GM12875 (cell line): ENCODE results near the gene RARG.

ENCODE experiments used
- H3K4me3 ChIP-seq: one replicate; pipeline ENCODE4 v1.5.1; 2011; ENCODE audit warnings: low read depth, low read length, control low read depth
- TF ChIP-seq, protein P1 (sequence below): IDR thresholded peaks from 2 replicates; pipeline ENCODE4 v1.5.1; 2011; ENCODE audit warnings: low read depth, mild to moderate bottlenecking, control low read depth, inconsistent platforms, low read length, moderate library complexity, borderline replicate concordance; ENCODE audit not compliant: insufficient read depth

The RARG gene

DNA sequence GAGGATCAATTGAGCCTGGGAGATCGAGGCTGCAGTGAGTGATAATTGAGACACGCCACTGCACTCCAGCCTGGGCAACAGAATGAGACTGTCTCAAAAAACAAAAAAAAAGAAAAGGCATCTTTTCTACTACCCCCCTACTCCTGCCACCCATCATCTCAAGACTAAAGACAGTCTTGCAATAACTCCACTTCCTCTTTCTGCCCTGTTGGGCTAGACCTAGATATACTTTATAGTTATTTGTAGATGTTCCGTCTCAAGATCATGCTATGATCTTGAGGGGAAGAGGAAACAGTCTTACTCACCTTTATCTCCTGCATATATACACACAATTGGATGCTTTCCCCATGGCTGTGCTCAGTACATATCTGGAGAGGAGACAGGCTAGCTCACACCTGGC lies 24.0 kb upstream of the RARG start:
- H3K4me3 ChIP-seq: no peak overlapping the region
- TF ChIP-seq, protein P1, sequence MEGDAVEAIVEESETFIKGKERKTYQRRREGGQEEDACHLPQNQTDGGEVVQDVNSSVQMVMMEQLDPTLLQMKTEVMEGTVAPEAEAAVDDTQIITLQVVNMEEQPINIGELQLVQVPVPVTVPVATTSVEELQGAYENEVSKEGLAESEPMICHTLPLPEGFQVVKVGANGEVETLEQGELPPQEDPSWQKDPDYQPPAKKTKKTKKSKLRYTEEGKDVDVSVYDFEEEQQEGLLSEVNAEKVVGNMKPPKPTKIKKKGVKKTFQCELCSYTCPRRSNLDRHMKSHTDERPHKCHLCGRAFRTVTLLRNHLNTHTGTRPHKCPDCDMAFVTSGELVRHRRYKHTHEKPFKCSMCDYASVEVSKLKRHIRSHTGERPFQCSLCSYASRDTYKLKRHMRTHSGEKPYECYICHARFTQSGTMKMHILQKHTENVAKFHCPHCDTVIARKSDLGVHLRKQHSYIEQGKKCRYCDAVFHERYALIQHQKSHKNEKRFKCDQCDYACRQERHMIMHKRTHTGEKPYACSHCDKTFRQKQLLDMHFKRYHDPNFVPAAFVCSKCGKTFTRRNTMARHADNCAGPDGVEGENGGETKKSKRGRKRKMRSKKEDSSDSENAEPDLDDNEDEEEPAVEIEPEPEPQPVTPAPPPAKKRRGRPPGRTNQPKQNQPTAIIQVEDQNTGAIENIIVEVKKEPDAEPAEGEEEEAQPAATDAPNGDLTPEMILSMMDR: no peak

DNA sequence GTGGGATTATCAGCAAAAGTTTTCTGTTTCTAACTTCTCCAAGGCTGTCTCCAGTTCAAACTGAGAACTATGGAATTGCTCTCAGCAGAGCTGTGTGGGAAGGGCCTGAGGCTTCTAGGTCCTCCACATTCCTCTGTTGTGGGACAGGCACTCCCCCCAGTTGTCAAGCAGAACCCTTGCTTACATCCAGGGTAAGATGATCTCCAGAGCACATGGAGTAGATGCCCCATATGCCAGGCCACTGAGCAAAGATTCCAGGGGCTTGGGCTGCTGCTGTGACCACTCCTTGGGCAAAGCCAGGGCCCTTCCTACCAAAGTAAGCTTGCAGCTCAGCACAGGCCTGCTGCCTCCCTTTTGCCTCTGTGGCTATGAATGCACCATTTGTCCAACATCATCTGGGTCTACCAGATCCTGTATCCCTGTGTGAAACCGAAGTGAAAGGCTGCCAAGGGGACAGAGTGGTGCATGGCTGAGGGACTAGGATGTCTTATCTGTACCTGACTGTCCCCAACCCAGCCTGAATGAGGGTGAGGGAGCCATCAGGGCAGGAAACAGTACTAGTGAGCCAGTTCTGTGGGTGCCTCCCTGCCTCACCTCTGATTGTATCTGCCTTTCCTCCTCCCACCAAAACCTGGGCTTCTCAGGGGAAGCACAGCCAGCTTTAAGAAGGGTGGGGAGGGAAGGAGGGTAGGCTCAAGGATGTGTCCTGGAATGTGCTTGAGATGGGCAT lies 23.0 kb upstream of the RARG start:
- TF ChIP-seq, protein P1: no peak
- no peak overlapping the region for H3K4me3 ChIP-seq

GRCh38 chr12:53253298-53253697 lies 21.3 kb upstream of the RARG start:
- TF ChIP-seq, protein P1: no peak
- H3K4me3 ChIP-seq: no peak overlapping the region

DNA sequence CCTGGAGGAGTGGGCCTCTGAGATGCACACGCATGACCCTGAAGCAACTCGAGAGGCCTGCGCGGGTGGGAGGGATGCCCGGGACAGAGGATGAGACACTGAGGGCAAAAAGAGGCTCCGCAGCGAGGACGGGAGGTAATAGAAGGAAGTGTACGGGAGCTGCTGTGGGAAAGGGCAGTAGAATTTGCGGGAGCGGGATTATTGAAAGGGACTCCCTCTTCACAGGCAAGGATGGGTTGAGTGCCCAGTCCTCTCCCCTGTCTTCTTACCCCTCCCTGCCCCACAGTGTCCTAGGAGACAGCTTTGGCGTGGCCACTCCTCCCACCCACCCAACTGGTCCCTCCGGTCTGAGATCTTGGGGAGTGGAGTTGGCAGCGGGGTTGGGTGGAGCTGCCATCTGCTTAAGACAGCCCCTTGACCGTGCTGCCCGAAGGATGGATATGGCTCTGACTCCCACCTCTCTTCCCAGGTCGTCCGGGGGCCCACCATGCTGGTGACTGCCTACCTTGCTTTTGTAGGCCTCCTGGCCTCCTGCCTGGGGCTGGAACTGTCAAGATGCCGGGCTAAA lies 20.4 kb upstream of the RARG start:
- H3K4me3 ChIP-seq: peak overlapping the region; percentile 79
- TF ChIP-seq, protein P1: no peak

DNA sequence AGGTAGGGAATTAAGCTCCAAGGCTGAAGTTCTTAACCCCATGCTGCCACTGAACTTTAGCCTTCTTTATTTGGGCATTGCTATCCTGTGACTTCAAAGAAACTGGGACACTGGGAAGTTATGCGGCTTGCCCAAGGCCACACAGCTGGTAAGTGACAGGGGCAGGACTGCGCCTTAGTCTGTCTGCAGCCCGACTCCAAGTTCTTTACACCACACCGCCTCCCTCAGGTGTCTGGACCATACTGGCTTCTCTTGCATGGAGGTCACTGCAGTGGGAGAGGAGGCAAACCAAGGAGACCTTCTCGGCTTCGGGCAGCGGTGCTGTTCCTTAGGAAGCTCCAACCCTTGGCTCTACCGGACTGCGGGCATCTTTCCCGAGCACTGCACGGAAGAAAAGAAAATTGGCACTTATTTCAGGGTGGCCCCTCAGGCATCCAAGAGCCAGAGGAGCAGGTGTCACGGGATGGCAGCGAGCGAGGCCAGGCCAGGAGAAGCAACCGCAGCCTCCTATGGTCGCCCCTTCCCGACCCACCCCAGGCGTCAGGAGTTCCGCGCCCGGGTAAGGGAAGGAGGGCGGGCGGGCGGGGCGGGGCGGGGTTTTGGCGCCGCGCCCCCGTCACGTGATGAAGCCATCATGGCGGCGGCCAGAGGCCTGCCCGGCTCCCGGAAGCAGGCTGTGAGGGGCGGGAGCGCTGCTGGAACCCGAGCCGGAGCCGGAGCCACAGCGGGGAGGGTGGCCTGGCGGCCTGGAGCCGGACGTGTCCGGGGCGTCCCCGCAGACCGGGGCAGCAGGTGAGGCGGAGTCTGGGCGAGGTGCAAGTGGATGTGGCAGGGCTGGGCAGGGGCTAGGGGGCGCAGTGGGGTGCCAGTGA lies 19.7 kb upstream of the RARG start:
- TF ChIP-seq, protein P1: peak; percentile 40; the same call in 1 of the 2 replicates
- peak overlapping the region; percentile 79 for H3K4me3 ChIP-seq

DNA sequence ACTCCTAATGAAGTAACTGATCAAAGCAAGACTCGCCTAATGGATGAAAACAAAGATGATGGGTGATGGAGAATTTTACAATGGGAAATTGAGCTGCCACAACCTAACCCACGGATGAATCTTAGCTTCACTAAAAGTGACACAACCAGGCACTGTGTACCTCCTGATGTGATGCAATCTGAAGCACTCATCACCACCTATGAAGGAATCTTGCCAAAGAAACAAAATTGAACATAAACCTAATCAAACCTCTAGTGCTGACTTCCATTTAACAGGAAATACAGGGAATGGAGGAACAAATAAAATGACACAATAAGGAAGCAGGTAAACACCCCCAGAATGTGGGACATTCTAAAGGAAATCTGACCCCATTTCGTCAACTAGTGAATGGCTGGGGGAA lies 13.3 kb upstream of the RARG start:
- TF ChIP-seq, protein P1: no peak
- H3K4me3 ChIP-seq: no peak overlapping the region

DNA sequence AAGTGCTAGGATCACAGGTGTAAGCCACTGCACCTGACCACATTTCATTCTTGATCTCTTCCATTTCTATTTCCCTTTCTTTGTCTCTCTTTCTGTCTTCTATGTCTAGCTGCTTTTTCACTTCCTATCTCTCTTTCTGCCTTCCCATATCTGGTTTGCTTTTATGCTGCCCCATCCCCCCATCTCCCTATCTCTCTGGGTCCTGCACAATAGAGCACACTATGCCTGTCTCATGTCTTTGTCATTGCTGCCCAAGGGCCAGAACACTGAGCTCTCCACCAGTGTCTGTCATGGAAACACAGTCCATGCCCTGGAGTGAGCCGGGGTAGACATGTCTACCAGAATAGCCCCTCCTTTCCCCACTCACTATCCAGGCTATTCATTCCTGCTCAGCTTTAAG lies 12.3 kb upstream of the RARG start:
- H3K4me3 ChIP-seq: no peak overlapping the region

More for the DNA sequence above, 12.3 kb upstream of the RARG start:
- TF ChIP-seq, protein P1: no peak
